Small intestine (tissue), 7 donors: Measurements from ENCODE around the gene ZNF609. TPM values are rescaled to one million over a fixed set of nuclear protein-coding genes. Genes with fewer than 3 reads are reported as not detected.

Source experiments
- DNase-seq, 2 donors: peaks; one replicate each; pipeline versions ENCODE4 v3.0.0 to v3.0.0-alpha.2; 2013
- FAIRE-seq: peaks from 2 replicates; lab custom pipeline; 2012; peaks lifted over from hg19 to GRCh38; lab: Jason Lieb, UNC
- H3K27ac ChIP-seq, 3 donors: one replicate each; pipeline ENCODE4 v1.5.1; 2013; ENCODE audit warnings: low read length in 2 of 3, mild to moderate bottlenecking in 2 of 3, control low read depth in 1 of 3, inconsistent platforms in 1 of 3, low read depth in 1 of 3, moderate library complexity in 1 of 3
- H3K27me3 ChIP-seq, 3 donors: one replicate each; pipeline ENCODE4 v1.6.1; 2013; ENCODE audit warnings: low read length in 3 of 3, inconsistent platforms in 1 of 3; ENCODE audit not compliant: control insufficient read depth in 3 of 3, insufficient read depth in 3 of 3
- H3K36me3 ChIP-seq, 3 donors: one replicate each; pipeline ENCODE4 v1.6.1; 2013; ENCODE audit warnings: low read length in 3 of 3, inconsistent platforms in 1 of 3, low read depth in 1 of 3, mild to moderate bottlenecking in 1 of 3, moderate library complexity in 1 of 3; ENCODE audit not compliant: control insufficient read depth in 3 of 3, insufficient read depth in 2 of 3
- H3K4me1 ChIP-seq, 3 donors: one replicate each; pipeline ENCODE4 v1.6.1; 2013; ENCODE audit warnings: low read length in 2 of 3, inconsistent platforms in 1 of 3, low read depth in 1 of 3, mild to moderate bottlenecking in 1 of 3, moderate library complexity in 1 of 3; ENCODE audit not compliant: control insufficient read depth in 3 of 3, insufficient read depth in 2 of 3
- H3K4me3 ChIP-seq, 3 donors: one replicate each; pipeline ENCODE4 v1.5.1; 2013; ENCODE audit warnings: low read length in 3 of 3, control low read depth in 1 of 3, inconsistent platforms in 1 of 3, low read depth in 1 of 3, mild to moderate bottlenecking in 1 of 3, moderate library complexity in 1 of 3
- H3K9me3 ChIP-seq, 2 donors: one replicate each; pipeline ENCODE4 v1.6.1; 2013; ENCODE audit warnings: low read depth in 1 of 2, low read length in 1 of 2; ENCODE audit not compliant: control insufficient read depth in 2 of 2, insufficient read depth in 1 of 2
- WGBS, 3 donors: extraction: QIAGEN DNeasy Blood & Tissue Kit; methylation state at CpG; one replicate each; pipeline ENCODE4 v1.1.7; 2013; 5-methylcytosine and 5-hydroxymethylcytosine counted together
- polyA plus RNA-seq, 4 donors: library from polyadenylated mRNA; stranded (reverse) in 3 of 4; unstranded in 1 of 4; fragments of 200-250 nt in 3 of 4; fragments of 120-200 nt in 1 of 4; gene quantifications; one replicate each; pipeline versions ENCODE4 v1.2.1 to v1.2.3, GENCODE V29; 2013
- donor health status: healthy with polysubstance abuse.
- donor health status: control.
- donor health status: control.
- donor health status: Bipolar disorder and iron deficiency.
- donor health status: healthy.

ZNF609 gene
- polyA plus RNA-seq, 4 donors = 6.8 to 22.5 (median 8.4) TPM

DNA sequence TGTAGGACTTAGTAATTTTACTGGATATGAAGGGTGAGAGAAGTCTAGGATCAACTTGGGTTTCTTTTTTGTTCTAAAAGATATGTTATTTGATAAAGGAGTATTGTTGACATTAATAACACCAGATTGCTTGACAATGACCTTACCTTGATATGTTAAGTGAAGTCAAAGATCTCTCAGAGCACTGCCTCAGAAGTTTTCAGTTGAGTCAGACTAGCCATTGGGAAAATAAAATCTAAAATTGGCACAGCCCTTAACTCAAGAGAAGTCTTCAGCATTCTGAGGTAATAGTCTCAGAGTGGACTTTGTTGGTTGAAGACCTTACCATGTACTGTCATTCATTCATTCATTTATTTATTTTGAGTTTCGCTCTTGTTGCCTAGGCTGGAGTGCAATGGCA lies 22.4 kb upstream of the ZNF609 start:
- H3K4me3 ChIP-seq = no peak overlapping the region
- no peak for FAIRE-seq

DNA sequence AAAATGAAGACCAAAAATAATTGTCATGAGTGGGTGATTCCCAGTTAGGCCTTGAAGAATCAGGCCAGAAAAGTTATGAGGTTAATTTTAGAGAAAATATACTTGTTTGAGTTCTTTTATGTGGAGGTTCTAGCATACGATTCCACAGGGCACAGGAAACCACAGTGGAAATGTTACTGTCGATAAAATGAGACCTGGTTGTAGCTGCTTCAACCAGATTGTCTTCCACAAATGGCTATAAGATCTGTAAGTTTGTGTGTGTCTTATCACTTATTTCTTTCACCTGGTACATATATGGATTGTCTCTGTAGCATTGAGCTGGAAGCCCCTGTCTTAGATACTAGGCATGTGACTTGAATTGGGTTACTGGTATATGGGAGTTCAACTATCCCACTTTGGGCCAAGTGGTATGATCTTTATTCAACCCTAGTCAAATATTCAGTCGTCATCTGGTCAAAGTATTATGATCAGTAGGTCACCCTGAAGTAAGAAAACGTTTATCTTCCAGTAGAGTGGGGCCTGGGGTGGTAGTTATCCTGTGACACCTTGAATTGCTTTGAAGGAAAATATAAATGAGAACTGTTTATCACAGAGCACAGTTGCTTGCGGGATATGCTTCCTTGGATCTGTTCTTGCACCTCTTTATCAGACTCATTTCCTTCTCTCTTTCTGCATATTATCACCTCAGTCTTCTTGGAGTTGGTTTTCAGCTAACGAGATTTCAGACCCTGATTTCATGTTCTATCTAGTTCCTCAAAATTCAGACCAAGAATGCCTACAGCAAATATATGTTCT lies 21.5 kb upstream of the ZNF609 start:
- Histone ChIP-seq H3K9me3 (no peaks in the 10 kb centered on the region), H3K27me3 (no peaks in the 10 kb centered on the region), H3K27ac (no peak overlapping the region), H3K4me1 (peaks cover 0 to 6% (median 4%) of the 10 kb centered on the region in 3 donors), H3K4me3 (no peak overlapping the region), H3K36me3 (peaks cover 0 to 24% (median 0%) of the 10 kb centered on the region in 3 donors)
- DNase-seq (no peak), FAIRE-seq (no peak)
- WGBS, 3 donors = 71 to 79% (median 72%) methylated on average over 6 of the region's 6 CpGs

More for the DNA sequence above, 22.4 kb upstream of the ZNF609 start:
- H3K4me1 ChIP-seq = no peaks in the 10 kb centered on the region
- no peak overlapping the region for H3K27ac ChIP-seq
- H3K9me3 ChIP-seq = no peaks in the 10 kb centered on the region
- 95 to 100% (median 95%) methylated on average over 1 of the region's 1 CpG for WGBS, 3 donors
- H3K36me3 ChIP-seq = peaks cover 0 to 28% (median 0%) of the 10 kb centered on the region in 3 donors
- no peak for DNase-seq
- H3K27me3 ChIP-seq = no peaks in the 10 kb centered on the region

- FAIRE-seq (no peak), DNase-seq (no peak)
- H3K27me3 ChIP-seq = no peaks in the 10 kb centered on the region
- peaks cover 0 to 11% (median 6%) of the 10 kb centered on the region in 3 donors for H3K4me1 ChIP-seq
- no peak overlapping the region for H3K27ac ChIP-seq
- no peak overlapping the region for H3K4me3 ChIP-seq
- H3K36me3 ChIP-seq = peaks cover 0 to 26% (median 4%) of the 10 kb centered on the region in 3 donors
- H3K9me3 ChIP-seq = no peaks in the 10 kb centered on the region
- WGBS, 3 donors = 85 to 100% (median 94%) methylated on average over 3 of the region's 3 CpGs
Observed at GRCh38 chr15:64441852-64442251, 18.5 kb upstream of the ZNF609 start.

- Histone ChIP-seq H3K4me3 (no peak overlapping the region), H3K4me1 (peaks cover 0 to 11% (median 6%) of the 10 kb centered on the region in 3 donors), H3K36me3 (peaks cover 6 to 27% (median 10%) of the 10 kb centered on the region in 3 donors), H3K27ac (peak overlapping the region in 2 of 3 donors; percentile 24 to 47), H3K27me3 (no peaks in the 10 kb centered on the region), H3K9me3 (no peaks in the 10 kb centered on the region)
- no peak for FAIRE-seq
- WGBS, 3 donors = 91 to 98% (median 98%) methylated on average over 2 of the region's 2 CpGs
- no peak for DNase-seq
Observed at GRCh38 chr15:64443016-64443415, 17.4 kb upstream of the ZNF609 start.

DNA sequence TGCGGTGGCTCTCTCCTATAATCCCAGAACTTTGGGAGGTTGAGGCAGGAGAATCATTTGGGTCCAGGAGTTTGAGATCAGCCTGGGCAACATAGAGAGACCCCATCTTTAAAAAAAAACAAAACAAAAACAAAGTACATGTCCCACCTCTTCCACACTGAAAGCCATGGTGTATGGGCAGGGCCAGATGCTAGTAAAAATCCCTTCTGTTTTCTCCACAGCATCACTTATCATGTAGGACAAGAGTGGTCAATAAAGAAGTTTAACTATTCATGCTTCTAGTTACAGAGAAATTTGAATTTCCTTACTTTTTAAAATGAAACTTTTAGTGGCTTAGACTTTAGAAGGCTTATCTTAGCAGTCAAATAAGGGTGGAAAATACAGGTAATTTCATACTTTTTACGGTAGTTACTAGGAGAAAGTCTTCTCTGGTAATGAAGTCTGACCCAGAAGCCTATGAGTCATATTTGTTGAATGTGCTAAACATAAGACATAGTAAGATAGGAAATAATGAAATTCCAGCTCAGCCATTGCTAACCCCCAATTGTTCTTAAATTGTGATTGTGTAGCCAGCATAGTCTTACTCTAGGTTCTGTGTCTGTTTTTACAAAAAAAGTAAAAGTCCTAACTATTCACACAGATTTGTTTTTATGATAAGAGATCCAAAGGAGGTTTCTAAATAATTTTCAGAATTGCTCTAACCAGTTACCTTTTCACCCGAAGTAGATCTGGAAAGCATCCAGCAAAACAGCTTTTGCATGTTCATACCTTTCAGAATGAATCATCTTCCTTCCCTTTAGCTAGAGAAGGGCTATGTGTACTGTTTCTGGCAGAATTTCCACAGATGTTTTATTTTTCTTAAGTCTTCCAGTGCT lies 16.4 kb upstream of the ZNF609 start:
- FAIRE-seq (no peak), DNase-seq (peak; percentile 29 to 32)
- Histone ChIP-seq H3K9me3 (no peaks in the 10 kb centered on the region), H3K36me3 (peaks cover 9 to 30% (median 12%) of the 10 kb centered on the region in 3 donors), H3K4me3 (no peak overlapping the region), H3K27ac (peak overlapping the region; percentile 11 to 54 (median 47)), H3K27me3 (no peaks in the 10 kb centered on the region), H3K4me1 (peaks cover 0 to 11% (median 6%) of the 10 kb centered on the region in 3 donors)
- WGBS, 3 donors = 16 to 43% (median 22%) methylated on average over 3 of the region's 3 CpGs

DNA sequence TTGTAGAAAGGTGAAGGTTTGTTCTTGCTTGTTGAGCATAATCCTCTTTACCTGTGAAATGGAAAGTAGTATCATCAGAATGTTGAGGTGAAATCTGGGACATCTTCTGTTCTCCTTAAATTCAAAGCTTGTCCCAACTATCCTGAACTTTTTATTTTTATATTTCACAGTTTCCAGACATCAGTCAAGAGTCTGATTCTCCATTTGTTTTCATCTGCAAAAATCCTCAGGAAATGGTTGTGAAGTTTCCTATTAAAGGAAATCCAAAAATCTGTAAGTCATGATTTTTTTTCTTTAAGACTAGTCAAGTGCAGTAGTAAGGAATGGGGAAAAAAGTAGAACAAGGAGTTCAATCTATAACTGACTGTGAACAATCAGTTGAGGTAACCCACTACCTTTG lies 15.5 kb upstream of the ZNF609 start:
- Histone ChIP-seq H3K4me1 (peaks cover 0 to 11% (median 6%) of the 10 kb centered on the region in 3 donors), H3K27me3 (no peaks in the 10 kb centered on the region), H3K27ac (no peak overlapping the region), H3K36me3 (peaks cover 10 to 31% (median 13%) of the 10 kb centered on the region in 3 donors), H3K4me3 (no peak overlapping the region), H3K9me3 (no peaks in the 10 kb centered on the region)
- FAIRE-seq (no peak), DNase-seq (no peak)

GRCh38 chr15:64447536-64448315 lies 12.7 kb upstream of the ZNF609 start:
- no peaks in the 10 kb centered on the region for H3K9me3 ChIP-seq
- no peaks in the 10 kb centered on the region for H3K27me3 ChIP-seq
- DNase-seq (no peak), FAIRE-seq (no peak)
- H3K4me3 ChIP-seq = no peak overlapping the region
- no peak overlapping the region for H3K27ac ChIP-seq
- 85 to 89% (median 87%) methylated on average over 6 of the region's 6 CpGs for WGBS, 3 donors
- H3K36me3 ChIP-seq = peaks cover 10 to 39% (median 13%) of the 10 kb centered on the region in 3 donors
- peaks cover 0 to 11% (median 6%) of the 10 kb centered on the region in 3 donors for H3K4me1 ChIP-seq
